GM10248 (cell line): ENCODE measurements around the gene ACTR3.

Source experiments
- CTCF ChIA-PET: fragments of 300-600 bp; sonication (Branson Sonifier 250); formaldehyde crosslinking; extraction: SDS; loops from one replicate; lab custom pipeline; 2021; ENCODE audit warnings: antibody characterized with exemption; lab: Yijun Ruan, JAX
- POLR2A ChIA-PET: fragments of 350-650 bp; sonication (Branson Sonifier 250); formaldehyde crosslinking; extraction: SDS; loops from one replicate; lab custom pipeline; 2020; ENCODE audit warnings: antibody characterized with exemption; lab: Yijun Ruan, JAX
- DNase-seq: peaks from one replicate; pipeline ENCODE4 v3.0.0; 2012; ENCODE audit errors: extremely low spot score
- TF ChIP-seq, protein P1 (sequence below): IDR thresholded peaks from 2 replicates; pipeline ENCODE4 v1.5.1; 2012; ENCODE audit warnings: mild to moderate bottlenecking, low read depth; ENCODE audit errors: extremely low read depth, missing control alignments, control extremely low read depth

ACTR3 gene

DNA sequence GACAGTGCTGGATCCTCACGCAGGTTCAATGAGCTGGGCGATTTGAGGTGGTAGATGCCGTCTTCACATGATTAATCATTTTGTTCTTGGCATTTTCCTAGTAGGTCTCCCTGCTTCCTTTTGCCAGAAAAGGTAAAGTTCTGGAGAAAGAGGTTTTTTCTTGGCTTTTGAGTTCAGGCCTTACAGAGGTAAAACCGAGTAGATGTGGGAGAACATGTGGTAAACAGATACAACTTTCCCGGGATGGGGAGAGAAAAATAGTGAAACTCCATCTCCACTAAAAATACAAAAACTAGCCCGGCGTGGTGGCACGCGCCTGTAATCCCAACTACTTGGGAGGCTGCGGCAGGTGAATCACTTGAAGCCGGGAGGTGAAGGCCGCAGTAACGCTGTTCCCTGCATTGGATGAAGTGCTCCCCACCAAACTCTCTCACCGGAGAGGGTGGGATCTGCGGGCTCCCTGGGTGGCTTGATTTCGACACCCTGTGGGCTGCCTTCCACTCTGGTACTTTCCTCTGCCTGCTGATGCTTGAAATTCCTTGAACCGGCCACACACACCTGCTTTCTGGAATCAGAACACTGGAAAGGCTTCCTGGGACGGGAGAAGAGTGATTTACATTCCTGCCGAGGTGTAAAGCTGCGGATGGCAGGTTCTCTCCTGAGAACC lies 88.8 kb downstream of the ACTR3 start:
- CTCF ChIA-PET: interaction anchor here (0.7 to 5.3 kb wide), 12 partner anchors 10 to 375 kb away, joined by 3 to 32 read pairs (median 5); no protein-coding TSS in a partner anchor
- TF ChIP-seq, protein P1, sequence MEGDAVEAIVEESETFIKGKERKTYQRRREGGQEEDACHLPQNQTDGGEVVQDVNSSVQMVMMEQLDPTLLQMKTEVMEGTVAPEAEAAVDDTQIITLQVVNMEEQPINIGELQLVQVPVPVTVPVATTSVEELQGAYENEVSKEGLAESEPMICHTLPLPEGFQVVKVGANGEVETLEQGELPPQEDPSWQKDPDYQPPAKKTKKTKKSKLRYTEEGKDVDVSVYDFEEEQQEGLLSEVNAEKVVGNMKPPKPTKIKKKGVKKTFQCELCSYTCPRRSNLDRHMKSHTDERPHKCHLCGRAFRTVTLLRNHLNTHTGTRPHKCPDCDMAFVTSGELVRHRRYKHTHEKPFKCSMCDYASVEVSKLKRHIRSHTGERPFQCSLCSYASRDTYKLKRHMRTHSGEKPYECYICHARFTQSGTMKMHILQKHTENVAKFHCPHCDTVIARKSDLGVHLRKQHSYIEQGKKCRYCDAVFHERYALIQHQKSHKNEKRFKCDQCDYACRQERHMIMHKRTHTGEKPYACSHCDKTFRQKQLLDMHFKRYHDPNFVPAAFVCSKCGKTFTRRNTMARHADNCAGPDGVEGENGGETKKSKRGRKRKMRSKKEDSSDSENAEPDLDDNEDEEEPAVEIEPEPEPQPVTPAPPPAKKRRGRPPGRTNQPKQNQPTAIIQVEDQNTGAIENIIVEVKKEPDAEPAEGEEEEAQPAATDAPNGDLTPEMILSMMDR: no peak
- POLR2A ChIA-PET: no interaction called here
- DNase-seq: no peak

GRCh38 chr2:113979191-113980128 lies 89.6 kb downstream of the ACTR3 start:
- CTCF ChIA-PET: interaction anchor here (0.7 to 5.3 kb wide), 13 partner anchors 11 to 375 kb away, joined by 3 to 32 read pairs (median 4); no protein-coding TSS in a partner anchor
- TF ChIP-seq, protein P1: peak; percentile 58
- POLR2A ChIA-PET: no interaction called here
- DNase-seq: no peak

DNA sequence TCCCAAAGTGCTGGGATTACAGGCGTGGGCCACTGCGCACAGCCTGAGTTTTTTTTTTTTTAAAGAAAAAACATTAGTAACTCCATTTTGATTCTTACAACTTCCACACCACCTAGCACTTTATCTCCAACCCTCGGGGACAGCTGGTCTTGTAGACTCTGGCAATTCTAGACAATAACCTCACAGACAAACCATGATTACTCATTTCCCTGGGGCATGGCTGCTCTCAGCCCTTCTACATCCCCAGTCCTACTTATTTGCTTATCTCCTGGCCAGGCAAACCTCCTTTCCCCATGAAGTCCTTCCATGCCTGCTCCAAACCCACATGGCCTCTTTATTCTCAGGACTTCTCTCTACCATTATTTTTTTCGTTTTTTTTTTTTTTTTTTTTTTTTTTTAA lies 91.1 kb downstream of the ACTR3 start:
- CTCF ChIA-PET: interaction anchor here (1.1 to 5.3 kb wide), 3 partner anchors 10 to 16 kb away, joined by 3 to 32 read pairs (median 7); no protein-coding TSS in a partner anchor
- TF ChIP-seq, protein P1: no peak
- POLR2A ChIA-PET: no interaction called here
- no peak for DNase-seq

- DNase-seq: no peak
- ChIA-PET CTCF (interaction anchor here (0.9 to 5.3 kb wide), 3 partner anchors 13 to 151 kb away, joined by 3 to 32 read pairs (median 7); no protein-coding TSS in a partner anchor), POLR2A (no interaction called here)
- TF ChIP-seq, protein P1: no peak
Measured at GRCh38 chr2:113981404-113982134, 91.7 kb downstream of the ACTR3 start.

GRCh38 chr2:113985554-113986397 lies 95.9 kb downstream of the ACTR3 start:
- ChIA-PET CTCF (interaction anchor here (1.0 to 1.8 kb wide), 3 partner anchors 9 to 20 kb away, joined by 3 to 5 read pairs (median 4); no protein-coding TSS in a partner anchor), POLR2A (no interaction called here)
- TF ChIP-seq, protein P1: no peak
- no peak for DNase-seq
